Measurements from ENCODE around the gene LPIN3.

Gene LPIN3

GRCh38 chr20:41320976-41321375 is 19.6 kb upstream of the LPIN3 start:
- DNase-seq: no peak

DNA sequence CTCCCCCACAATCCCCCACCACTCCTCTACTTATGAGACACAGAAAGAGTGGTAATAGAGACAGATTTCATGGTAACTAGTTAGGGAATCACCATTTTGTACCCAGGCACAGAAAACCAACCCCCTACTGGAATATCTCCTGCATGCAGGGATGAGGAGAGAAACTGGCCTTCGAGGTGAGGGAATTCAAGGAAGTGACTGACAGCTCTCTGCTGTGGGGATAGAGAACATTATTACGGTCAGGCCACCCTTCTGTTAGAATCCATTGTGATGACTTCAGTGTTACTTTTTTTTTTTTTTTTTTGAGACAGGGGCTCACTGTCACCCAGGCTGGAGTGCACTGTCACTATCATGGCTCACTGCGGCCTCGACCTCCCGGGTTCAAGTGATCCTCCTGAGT is 13.4 kb upstream of the LPIN3 start:
- no peak for DNase-seq

DNA sequence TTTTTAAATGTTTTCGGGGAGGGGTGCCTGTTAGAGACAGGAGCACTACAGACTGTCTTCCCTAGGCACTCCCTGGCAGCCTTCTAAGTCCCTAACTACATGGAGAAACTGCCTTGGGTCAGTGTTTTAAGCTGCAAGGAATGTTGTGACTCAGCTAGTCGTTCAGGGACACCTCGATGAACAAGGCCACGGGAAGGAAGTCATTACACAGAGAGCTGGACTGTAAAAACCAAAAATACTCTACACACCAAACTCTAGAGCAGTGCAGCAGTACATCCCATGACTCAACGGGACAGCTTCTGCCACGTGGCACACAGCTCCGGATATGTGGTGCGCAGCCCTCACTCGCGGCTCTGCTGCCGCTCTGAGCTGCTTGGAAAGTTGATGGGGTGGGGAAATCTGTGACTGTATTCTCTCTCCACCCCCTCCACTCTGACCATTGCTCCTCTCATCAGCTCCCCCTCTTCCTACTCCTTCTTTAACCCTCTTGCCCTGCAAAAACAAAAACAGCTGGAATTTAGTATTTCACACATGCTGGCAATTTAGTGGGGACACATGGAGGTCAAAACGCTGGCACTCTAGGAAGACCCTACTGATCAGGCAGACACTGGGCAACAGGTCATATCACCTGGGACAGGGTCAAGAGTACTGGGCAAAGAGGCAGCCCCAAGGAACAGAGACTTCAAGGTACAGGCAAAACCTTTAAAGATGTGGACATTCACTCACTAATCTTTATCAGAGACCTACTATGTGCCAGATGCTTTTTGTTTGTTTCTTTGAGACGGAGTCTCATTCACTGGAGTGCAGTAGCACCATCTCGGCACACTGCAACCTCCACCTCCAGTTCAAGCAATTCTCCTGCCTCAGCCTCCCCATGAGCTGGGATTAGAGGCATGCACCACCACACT is 10.9 kb upstream of the LPIN3 start:
- peak; percentile 75 for DNase-seq

GRCh38 chr20:41330343-41330720 is 10.3 kb upstream of the LPIN3 start:
- DNase-seq: no peak

- no peak for DNase-seq
Measured at GRCh38 chr20:41330941-41331340, 9.7 kb upstream of the LPIN3 start.

DNA sequence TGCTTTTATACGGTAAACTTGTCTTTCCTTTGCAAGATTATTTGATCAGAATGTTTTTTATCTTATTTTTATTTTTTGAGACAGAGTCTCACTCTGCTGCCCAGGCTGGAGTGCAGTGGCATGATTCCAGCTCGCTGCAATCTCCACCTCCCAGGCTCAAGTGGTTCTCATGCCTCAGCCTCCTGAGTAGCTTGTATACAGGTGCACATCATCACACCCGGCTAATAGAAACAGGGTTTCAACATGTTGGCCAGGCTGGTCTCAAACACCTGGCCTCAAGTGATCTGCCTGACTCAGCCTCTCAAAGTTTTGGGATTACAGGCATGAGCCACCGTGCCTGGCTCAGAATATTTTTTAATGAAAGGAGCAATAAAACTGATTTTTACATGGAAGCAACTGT is 8.9 kb upstream of the LPIN3 start:
- DNase-seq: no peak

GRCh38 chr20:41334036-41334435 is 6.6 kb upstream of the LPIN3 start:
- no peak for DNase-seq

GRCh38 chr20:41334443-41335421 is 5.9 kb upstream of the LPIN3 start:
- DNase-seq: no peak

DNA sequence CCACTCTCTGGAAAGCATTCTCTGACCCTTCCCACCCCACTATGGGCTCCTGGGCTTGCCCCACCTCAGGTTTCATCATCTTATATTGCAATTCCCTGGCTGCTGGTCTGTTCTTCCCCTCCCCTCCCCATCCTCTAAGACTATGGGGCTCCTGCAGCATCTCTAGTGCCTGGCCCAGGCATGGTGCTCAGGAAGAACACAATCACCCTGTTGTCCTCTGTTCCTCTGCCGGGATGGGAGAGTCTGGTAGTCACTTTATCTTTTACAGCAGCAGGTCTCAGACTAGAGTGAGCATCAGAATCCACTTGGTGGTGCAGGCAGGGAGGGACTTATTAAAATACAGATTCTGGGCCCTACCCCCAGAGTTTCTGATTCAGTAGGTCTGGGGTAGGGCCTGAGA is 5.0 kb upstream of the LPIN3 start:
- DNase-seq: no peak

DNA sequence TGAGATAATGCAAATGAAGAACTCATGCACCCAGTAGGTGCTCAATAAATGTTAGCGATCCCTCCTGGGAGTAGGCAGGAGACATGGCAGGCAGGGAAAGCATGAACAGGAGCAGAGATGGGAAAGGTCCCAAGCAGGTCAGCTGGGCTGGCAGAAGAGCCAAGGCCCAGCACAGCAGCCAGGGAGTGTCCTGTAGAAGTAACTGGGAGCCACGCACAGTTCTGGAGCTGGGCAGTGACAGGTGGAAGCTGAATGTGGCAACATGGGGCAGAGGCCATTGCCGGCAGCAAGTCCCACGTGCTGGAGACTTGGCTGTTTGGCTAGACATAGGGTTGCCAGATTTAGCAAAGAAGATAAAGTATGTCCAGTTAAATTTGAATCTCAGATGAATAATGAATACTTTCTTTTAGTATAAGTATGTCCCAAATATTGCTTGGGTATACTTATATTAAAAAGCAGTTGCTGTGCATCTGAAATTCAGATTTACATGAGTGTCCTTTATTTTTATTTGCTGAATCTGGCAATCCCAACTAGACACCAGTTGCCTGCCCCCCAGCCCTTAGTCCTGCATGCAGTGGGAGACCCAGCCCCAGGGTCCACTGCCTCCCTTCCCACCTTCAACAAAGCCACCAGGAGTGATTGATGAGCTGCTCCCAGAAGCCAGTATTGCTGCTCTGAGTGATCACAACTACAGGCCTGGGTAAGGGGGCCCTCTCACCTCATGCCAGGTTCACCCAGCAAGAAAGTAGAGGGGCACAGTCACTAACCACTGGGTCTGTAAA is 3.7 kb upstream of the LPIN3 start:
- DNase-seq: no peak

GRCh38 chr20:41339957-41340326 is 679 bp upstream of the LPIN3 start:
- DNase-seq: peak; percentile 97

- DNase-seq: no peak
Measured at GRCh38 chr20:41342474-41343464, 2.1 kb downstream of the LPIN3 start.

DNA sequence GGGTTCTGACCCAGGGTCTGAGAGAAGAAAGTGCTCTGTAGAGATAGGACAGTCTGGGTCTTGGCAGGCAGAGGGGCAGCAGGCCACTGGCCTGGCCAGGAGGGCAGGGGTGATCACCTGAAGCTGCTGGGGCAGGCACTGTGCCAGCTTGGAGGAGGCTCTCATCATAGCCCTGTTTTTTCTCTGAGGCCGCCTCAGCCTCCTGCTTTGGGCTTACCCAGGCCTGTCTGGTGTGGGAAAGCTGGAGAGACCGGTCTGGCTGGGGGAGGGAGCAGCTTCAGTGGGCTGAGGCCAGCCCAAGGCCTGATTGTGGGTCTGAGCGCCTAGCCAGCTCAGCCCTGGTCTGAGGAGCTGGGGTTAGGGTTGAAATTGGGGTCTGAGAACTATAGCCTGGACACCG is 3.9 kb downstream of the LPIN3 start:
- no peak for DNase-seq

- no peak for DNase-seq
Measured at GRCh38 chr20:41344938-41345728, 4.5 kb downstream of the LPIN3 start.

GRCh38 chr20:41345729-41346067 is 5.1 kb downstream of the LPIN3 start:
- DNase-seq: no peak

DNA sequence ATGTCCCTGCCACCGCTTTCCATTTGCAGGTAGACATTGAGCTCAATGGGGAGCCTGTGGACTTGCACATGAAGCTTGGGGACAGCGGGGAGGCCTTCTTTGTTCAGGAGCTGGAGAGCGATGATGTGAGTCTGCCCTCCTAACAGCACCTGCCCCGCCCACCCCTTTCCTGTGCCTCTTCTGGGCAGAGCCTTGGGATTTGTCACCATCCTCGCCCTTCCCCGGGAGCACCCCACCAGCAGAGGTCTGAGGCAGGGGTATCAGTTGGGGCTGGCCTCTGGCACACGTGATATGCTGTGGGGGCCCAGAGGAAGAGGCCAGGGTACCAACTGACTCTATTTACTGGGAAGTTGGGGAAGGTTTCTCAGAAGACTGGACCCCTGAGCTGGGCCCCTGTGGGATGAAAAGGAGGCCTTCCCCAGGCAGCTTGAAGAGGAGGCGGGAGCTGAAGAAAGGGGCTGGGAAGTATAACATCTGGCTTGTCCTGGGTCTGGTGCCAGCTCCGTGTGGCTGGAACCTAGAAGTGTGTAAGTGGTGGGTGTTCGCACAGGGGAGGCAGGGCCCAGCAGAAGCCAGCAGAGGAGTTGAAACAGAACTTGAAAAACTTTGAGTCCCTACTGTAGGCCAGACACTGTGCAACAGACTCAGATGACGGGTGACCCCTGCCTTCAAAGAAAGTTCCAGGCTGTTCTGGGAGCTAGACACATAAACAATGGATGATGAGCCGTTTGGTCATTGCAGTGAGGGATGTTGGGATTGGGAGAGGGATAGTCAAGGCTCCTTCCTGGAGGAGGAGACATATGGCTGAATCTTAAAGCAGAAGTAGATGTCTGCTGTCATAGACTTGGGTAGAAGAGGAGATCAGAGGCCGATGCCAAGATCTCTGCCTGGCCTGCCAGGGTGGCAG is 7.2 kb downstream of the LPIN3 start:
- no peak for DNase-seq

DNA sequence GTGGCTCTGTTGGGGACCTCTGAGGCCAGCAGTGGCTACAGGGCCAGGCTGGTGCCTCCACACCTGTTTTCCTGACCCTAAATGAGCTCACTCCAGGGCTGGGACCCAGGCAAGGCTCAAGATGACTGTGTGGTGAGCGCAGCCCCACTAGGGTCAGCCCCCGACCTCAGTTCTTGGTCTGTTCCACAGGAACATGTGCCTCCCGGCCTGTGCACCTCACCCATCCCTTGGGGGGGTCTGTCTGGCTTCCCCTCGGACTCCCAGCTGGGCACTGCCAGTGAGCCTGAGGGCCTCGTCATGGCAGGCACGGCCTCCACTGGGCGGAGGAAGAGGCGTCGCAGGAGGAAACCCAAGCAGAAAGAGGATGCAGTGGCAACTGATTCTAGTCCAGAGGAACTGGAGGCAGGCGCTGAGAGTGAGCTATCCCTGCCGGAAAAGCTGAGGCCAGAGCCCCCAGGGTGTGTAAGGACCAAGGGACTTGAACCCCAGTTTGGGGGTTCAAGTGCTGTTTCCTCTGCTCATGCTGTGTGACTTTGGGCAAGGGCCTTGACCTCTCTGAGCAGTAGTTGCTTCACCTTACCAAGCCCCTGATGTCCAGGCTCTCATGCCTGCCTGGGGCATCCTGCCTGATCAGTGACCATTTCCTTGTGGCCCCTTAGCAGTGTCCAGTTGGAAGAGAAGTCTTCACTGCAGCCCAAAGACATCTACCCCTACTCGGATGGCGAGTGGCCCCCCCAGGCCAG is 8.0 kb downstream of the LPIN3 start:
- DNase-seq: no peak

DNA sequence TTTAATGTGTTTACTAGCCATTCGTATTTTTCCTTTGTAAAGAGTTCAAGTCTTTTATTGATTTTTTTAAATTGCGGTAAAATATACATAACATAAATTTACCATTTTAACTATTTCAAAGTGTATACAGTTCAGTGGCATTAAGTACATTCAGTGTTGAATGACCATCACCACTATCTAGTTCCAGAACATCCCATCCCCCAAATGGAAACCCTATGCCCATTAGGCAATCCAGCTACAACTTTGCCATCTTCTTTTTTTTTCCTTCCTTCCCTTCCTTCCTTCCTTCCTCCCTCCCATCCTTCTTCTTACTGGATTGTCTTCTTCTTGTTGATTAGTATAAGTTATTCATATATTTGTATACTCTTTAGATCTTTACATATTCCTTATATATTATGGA is 8.6 kb downstream of the LPIN3 start:
- DNase-seq: no peak

DNA sequence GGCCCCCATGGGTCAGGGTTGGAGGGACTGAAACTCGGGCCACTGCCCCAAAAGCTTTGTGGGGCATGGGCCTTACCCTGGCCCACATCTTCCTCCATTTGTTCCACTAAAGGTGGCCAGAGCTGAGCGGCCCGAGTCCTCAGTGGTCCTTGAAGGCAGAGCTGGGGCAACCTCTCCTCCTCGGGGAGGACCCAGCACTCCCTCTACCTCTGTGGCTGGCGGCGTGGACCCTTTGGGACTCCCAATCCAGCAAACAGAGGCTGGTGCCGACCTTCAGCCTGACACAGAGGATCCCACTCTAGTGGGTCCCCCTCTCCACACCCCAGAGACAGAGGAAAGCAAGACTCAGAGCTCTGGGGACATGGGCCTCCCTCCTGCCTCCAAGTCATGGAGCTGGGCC is 9.3 kb downstream of the LPIN3 start:
- no peak for DNase-seq

All from activated CD8-positive, alpha-beta memory T cell treated with anti-CD3 and anti-CD28 coated beads, Interleukin-2, amount 50 U/mL, for 48 hours (primary cell).